PC-3 (cell line): ENCODE data around the gene CDK16.

ENCODE experiments used
- EZH2 ChIP-seq: fragments of 300-600 bp; sonication (generic); IDR thresholded peaks from one replicate; pipeline ENCODE4 v1.6.1; 2017; ENCODE audit warnings: antibody characterized with exemption, mild to moderate bottlenecking, low read length; ENCODE audit not compliant: unreplicated experiment
- TF ChIP-seq, protein P1 (sequence below): fragments of 300-600 bp; sonication (generic); conservative IDR thresholded peaks from 2 replicates; pipeline ENCODE4 v1.5.1; 2017; ENCODE audit warnings: antibody characterized with exemption, low read depth, mild to moderate bottlenecking, low read length

GRCh38 chrX:47272013-47272408 is 53.5 kb downstream of the CDK16 start:
- TF ChIP-seq, protein P1, sequence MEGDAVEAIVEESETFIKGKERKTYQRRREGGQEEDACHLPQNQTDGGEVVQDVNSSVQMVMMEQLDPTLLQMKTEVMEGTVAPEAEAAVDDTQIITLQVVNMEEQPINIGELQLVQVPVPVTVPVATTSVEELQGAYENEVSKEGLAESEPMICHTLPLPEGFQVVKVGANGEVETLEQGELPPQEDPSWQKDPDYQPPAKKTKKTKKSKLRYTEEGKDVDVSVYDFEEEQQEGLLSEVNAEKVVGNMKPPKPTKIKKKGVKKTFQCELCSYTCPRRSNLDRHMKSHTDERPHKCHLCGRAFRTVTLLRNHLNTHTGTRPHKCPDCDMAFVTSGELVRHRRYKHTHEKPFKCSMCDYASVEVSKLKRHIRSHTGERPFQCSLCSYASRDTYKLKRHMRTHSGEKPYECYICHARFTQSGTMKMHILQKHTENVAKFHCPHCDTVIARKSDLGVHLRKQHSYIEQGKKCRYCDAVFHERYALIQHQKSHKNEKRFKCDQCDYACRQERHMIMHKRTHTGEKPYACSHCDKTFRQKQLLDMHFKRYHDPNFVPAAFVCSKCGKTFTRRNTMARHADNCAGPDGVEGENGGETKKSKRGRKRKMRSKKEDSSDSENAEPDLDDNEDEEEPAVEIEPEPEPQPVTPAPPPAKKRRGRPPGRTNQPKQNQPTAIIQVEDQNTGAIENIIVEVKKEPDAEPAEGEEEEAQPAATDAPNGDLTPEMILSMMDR: no peak
- no peak for TF ChIP-seq EZH2
